MM.1S (cell line): Measurements from ENCODE around the gene HSPA2.

ENCODE experiments used
- DNase-seq: peaks from one replicate; pipeline ENCODE4 v3.0.0-alpha.2; 2015
- H2AFZ ChIP-seq: fragments of 300-600 bp; sonication (generic); 2 replicates; pipeline ENCODE4 v1.6.0; 2016; ENCODE audit warnings: antibody characterized with exemption, low read length
- H3F3A ChIP-seq: fragments of 300-600 bp; sonication (generic); 2 replicates; pipeline ENCODE4 v1.6.1; 2016; ENCODE audit warnings: mild to moderate bottlenecking, antibody characterized with exemption, low read length, moderate library complexity, mixed read lengths; ENCODE audit not compliant: insufficient read depth
- H3K27ac ChIP-seq: fragments of 300-600 bp; sonication (generic); 2 replicates; pipeline ENCODE4 v1.5.1; 2016; ENCODE audit warnings: mild to moderate bottlenecking, low read length
- H3K27me3 ChIP-seq: fragments of 300-600 bp; sonication (generic); replicated peaks from 2 replicates; pipeline ENCODE4 v1.6.0; 2016; ENCODE audit warnings: low read length; ENCODE audit not compliant: insufficient read depth
- H3K36me3 ChIP-seq: fragments of 300-600 bp; sonication (generic); replicated peaks from 2 replicates; pipeline ENCODE4 v1.6.1; 2016; ENCODE audit warnings: mild to moderate bottlenecking, low read length, mixed read lengths; ENCODE audit not compliant: insufficient read depth
- H3K4me1 ChIP-seq: fragments of 300-600 bp; sonication (generic); 2 replicates; pipeline ENCODE4 v1.6.1; 2016; ENCODE audit warnings: low read length, mixed read lengths
- H3K4me2 ChIP-seq: fragments of 300-600 bp; sonication (generic); 2 replicates; pipeline ENCODE4 v1.6.0; 2016; ENCODE audit warnings: low read depth, low read length
- H3K4me3 ChIP-seq: fragments of 300-600 bp; sonication (generic); 2 replicates; pipeline ENCODE4 v1.5.1; 2016; ENCODE audit warnings: low read length, mixed read lengths
- H3K79me2 ChIP-seq: fragments of 300-600 bp; sonication (generic); 2 replicates; pipeline ENCODE4 v1.6.1; 2016; ENCODE audit warnings: mixed run types, low read length, mixed read lengths
- H3K9ac ChIP-seq: fragments of 300-600 bp; sonication (generic); 2 replicates; pipeline ENCODE4 v1.6.1; 2016; ENCODE audit warnings: low read length, mixed read lengths
- H3K9me2 ChIP-seq: fragments of 300-600 bp; sonication (generic); replicated peaks from 2 replicates; pipeline ENCODE4 v1.6.1; 2016; ENCODE audit warnings: mild to moderate bottlenecking, low read length, mixed read lengths; ENCODE audit not compliant: insufficient read depth
- H3K9me3 ChIP-seq: fragments of 300-600 bp; sonication (generic); replicated peaks from 2 replicates; pipeline ENCODE4 v1.6.1; 2016; ENCODE audit warnings: mild to moderate bottlenecking, low read length, mixed read lengths; ENCODE audit not compliant: insufficient read depth
- H4K20me1 ChIP-seq: fragments of 300-600 bp; sonication (generic); 2 replicates; pipeline ENCODE4 v1.6.1; 2016; ENCODE audit warnings: mild to moderate bottlenecking, low read length, moderate library complexity, mixed read lengths; ENCODE audit not compliant: insufficient read depth
- EZH2 ChIP-seq: fragments of 300-600 bp; sonication (generic); optimal IDR thresholded peaks from 2 replicates; pipeline ENCODE3; 2017; ENCODE audit warnings: low read depth, mild to moderate bottlenecking, antibody characterized with exemption, low read length, mixed read lengths
- EZH2phosphoT487 ChIP-seq: fragments of 300-600 bp; sonication (generic); IDR thresholded peaks from 2 replicates; pipeline ENCODE4 v1.6.1; 2018; ENCODE audit warnings: antibody characterized with exemption, low read length
- TF ChIP-seq, protein P1 (sequence below): fragments of 300-600 bp; sonication (generic); IDR thresholded peaks from 2 replicates; pipeline ENCODE4 v1.5.1; 2016; ENCODE audit warnings: antibody characterized with exemption, low read length, mixed read lengths

The HSPA2 gene

DNA sequence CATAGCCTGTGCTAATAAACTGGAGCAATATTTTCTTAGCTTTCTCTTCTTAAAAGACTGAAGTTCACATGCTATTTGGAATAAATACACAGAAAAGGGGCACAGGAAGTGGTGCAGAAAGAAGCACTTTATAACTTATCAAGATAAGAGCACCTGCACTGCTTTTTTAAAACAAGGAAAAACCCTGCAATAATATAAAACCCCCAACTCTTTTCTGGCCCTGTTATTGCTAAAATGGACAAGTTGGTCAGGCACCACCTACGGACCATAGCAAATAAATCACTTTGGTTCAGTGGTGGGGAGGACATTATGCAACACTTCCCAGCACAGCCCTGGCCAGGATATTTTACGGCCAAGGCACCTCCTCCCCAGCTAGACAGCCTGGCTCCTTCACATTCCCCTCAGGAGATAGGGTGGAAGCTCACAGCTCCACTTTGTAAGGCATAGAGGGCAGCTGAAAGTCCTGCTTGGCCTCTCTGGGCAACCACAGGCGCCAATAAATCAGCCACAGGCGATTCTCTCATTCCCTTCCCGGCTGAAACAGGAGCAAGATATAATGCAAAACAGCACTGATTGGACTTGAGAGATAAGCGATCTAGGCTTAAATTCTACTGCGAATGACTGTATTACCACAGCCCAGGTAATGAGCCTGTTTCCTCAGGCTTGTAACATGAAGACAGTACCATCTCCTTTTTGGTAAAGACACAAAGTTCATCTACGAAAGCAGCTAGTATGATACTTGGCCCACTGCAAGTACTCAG, 39.0 kb upstream of the HSPA2 start:
- H3K27me3 ChIP-seq: no peaks in the 10 kb centered on the region
- 0 out of 2 replicates have a peak, but pooled peaks cover 2% of the 10 kb centered on the region for H3K4me1 ChIP-seq
- H3K9me3 ChIP-seq: no peaks in the 10 kb centered on the region
- H3F3A ChIP-seq: peaks cover 29% of the 10 kb centered on the region
- H3K36me3 ChIP-seq: no peaks in the 10 kb centered on the region; the same call in 1 of the 2 replicates
- no peak for DNase-seq
- H3K9me2 ChIP-seq: no peaks in the 10 kb centered on the region
- H2AFZ ChIP-seq: no peak overlapping the region
- no peaks in the 10 kb centered on the region for H4K20me1 ChIP-seq
- peak overlapping the region; percentile 89 for H3K4me2 ChIP-seq
- peaks cover 59% of the 10 kb centered on the region for H3K79me2 ChIP-seq
- H3K4me3 ChIP-seq: peak overlapping the region; percentile 86
- peak overlapping the region; percentile 99; the same call in 1 of the 2 replicates for H3K9ac ChIP-seq
- TF ChIP-seq EZH2phosphoT487 (no peak), EZH2 (no peak)
- TF ChIP-seq, protein P1, sequence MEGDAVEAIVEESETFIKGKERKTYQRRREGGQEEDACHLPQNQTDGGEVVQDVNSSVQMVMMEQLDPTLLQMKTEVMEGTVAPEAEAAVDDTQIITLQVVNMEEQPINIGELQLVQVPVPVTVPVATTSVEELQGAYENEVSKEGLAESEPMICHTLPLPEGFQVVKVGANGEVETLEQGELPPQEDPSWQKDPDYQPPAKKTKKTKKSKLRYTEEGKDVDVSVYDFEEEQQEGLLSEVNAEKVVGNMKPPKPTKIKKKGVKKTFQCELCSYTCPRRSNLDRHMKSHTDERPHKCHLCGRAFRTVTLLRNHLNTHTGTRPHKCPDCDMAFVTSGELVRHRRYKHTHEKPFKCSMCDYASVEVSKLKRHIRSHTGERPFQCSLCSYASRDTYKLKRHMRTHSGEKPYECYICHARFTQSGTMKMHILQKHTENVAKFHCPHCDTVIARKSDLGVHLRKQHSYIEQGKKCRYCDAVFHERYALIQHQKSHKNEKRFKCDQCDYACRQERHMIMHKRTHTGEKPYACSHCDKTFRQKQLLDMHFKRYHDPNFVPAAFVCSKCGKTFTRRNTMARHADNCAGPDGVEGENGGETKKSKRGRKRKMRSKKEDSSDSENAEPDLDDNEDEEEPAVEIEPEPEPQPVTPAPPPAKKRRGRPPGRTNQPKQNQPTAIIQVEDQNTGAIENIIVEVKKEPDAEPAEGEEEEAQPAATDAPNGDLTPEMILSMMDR: no peak
- peak overlapping the region; percentile 100 for H3K27ac ChIP-seq

DNA sequence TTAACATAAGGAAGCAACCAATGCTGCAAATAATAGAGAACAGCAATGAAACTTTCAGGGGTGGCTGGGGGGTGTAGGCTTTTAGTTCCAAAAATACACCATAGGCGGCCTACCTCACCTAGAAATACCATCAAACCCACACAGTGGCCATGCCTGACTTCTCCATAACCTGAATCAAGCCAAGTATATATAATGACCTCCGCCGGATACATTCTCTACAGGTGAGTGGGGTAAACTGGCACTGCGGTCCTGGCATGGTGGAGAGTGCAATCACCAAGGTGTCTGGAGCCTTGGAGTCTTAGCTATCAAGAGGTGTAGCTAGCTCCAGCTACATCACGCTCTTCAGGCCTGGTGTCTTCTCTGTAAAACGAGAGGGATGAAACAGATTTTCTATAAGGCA, 38.1 kb upstream of the HSPA2 start:
- TF ChIP-seq, protein P1: no peak
- no peak for TF ChIP-seq EZH2
- Histone ChIP-seq H3K79me2 (peaks cover 67% of the 10 kb centered on the region), H2AFZ (peak overlapping the region; percentile 53; the same call in 1 of the 2 replicates), H4K20me1 (no peaks in the 10 kb centered on the region), H3F3A (peaks cover 36% of the 10 kb centered on the region), H3K4me3 (peak overlapping the region; percentile 86), H3K4me2 (peak overlapping the region; percentile 89), H3K9me2 (no peaks in the 10 kb centered on the region), H3K27me3 (no peaks in the 10 kb centered on the region), H3K9me3 (no peaks in the 10 kb centered on the region), H3K27ac (peak overlapping the region; percentile 100), H3K36me3 (no peaks in the 10 kb centered on the region; the same call in 1 of the 2 replicates), H3K9ac (peak overlapping the region; percentile 99), H3K4me1 (0 out of 2 replicates have a peak, but pooled peaks cover 2% of the 10 kb centered on the region)
- no peak for DNase-seq

DNA sequence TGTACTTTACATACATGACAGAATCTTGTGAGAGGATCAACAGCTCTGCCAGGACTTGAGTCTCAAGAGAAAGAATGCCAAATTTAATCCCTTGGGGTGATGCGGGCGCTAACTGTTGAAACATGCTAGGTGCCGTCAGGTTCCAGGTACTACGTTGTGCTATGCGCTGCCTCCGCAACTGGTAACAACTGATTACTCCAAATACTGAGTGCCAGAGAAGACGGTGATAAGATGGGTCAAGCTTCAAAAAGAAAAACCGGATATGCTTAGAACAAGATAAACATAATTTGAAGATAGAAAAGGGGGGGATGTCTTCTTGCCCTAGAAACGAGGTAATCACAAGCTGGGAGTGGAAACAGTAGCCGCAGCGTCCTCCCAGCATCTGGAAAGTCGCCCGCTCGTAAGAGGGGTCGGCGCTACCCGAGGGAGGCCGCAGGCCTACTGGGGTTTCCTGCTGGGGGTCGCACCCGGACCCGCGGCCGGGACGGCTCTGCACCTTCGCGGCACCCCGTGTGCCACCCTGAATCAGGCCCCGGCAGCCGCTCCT, 37.6 kb upstream of the HSPA2 start:
- Histone ChIP-seq H2AFZ (peak overlapping the region; percentile 53), H3K4me1 (0 out of 2 replicates have a peak, but pooled peaks cover 2% of the 10 kb centered on the region), H3K9me2 (no peaks in the 10 kb centered on the region), H3F3A (peaks cover 38% of the 10 kb centered on the region), H3K4me2 (peak overlapping the region; percentile 89), H3K36me3 (no peaks in the 10 kb centered on the region), H3K4me3 (peak overlapping the region; percentile 86), H4K20me1 (no peaks in the 10 kb centered on the region), H3K79me2 (peaks cover 68% of the 10 kb centered on the region), H3K27me3 (no peaks in the 10 kb centered on the region), H3K9me3 (no peaks in the 10 kb centered on the region), H3K27ac (peak overlapping the region; percentile 100), H3K9ac (peak overlapping the region; percentile 99)
- DNase-seq: peak; percentile 26
- TF ChIP-seq, protein P1: no peak
- TF ChIP-seq EZH2phosphoT487 (no peak), EZH2 (no peak)
